HG03135 (cell line): Measurements from ENCODE around the gene ZNF444.
"Not testable (repeated sequence)": the region's sequence is repeated elsewhere in the genome, so short reads cannot be mapped to it uniquely, and the experiment has no call there.

Experiments
- ATAC-seq: cut with Tn5 transposase; IDR thresholded peaks from one replicate; pipeline ENCODE4 v1.9.1; 2021; ENCODE audit warnings: mild to moderate bottlenecking, moderate library complexity; ENCODE audit not compliant: unreplicated experiment

Gene ZNF444

DNA sequence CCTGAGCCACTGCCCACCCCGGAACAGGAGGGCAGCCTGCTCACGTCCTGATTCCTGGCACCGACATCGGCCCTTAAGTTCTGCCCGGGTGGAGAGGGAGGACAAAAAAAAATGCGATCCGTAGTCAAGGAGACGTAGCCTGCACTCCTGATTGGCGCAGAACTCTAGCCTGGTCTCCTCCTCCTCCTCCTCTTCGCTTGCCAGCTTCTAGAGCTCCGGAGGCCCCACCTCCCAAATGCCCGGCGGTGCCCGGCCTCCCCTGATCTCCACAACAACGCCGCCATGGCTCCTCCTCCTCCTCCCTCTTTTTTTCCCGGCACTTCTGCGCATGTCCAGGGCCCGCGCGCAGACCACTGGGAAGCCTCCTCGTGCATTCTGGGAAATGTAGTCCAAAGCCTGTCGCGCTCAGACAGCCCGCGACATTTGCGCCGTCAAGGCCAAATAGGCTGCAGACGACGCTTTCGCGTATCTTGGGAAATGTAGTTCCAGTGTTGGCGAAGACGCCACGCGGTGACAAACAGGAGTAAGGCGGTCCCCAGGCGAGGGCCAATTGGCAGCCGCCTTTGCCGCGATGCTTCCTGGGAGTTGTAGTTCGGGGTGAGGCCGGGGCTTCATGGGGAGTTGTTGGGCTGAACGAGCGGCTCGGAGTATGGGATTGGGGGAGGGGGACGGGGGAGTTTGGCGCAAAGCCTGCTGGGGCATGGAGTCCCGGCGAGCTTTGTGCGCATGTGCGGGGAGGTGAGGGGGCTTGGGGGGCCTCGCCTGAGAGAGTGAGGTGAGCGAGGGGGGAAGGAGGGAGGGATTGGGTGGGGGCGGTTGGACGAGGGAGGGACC is at the start of gene ZNF444:
ZNF444 (plus strand) TSS at position 705 of the 834 bp plus-strand sequence. CDS start 5,625 bp downstream, outside the sequence.
- ATAC-seq, result peak; percentile 93

DNA sequence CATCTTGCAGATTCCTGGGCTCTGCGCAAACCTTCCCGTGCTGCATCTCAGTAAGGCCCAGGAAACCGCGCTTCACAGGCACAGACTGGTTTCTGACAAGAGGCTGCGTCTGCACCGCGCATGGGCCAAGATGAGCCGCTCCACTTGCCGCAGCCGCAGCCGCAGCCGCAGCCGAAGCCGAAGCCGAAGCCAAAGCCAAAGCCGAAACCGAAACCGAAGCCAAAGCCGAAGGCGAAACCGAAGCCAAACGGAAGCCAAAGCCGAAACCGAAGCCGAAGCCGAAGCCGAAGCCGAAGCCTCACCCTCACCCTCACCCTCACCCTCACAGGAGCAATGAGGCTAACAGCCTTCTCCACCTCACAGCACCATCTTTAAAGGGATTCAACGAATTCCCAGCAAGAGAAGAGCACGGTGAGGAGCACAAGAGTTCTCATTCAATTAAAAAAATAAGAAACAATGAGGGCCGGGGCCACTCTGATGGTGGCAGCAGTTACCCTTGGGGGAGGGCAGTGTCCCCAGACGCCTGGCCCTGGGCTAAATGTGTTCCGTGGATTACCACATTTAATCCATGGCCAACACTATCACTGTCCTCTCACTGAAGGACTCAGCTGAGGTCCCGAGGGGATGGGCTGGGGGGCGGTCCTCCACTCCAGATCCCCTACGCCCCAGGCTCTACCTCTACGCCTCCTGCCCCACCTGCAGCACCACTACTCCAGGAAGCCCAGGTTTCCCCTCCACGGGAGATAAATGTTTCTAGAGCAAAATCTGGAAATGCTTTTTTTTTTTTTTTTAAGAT is 49.1 kb upstream of the ZNF444 start:
- ATAC-seq, result no peak

DNA sequence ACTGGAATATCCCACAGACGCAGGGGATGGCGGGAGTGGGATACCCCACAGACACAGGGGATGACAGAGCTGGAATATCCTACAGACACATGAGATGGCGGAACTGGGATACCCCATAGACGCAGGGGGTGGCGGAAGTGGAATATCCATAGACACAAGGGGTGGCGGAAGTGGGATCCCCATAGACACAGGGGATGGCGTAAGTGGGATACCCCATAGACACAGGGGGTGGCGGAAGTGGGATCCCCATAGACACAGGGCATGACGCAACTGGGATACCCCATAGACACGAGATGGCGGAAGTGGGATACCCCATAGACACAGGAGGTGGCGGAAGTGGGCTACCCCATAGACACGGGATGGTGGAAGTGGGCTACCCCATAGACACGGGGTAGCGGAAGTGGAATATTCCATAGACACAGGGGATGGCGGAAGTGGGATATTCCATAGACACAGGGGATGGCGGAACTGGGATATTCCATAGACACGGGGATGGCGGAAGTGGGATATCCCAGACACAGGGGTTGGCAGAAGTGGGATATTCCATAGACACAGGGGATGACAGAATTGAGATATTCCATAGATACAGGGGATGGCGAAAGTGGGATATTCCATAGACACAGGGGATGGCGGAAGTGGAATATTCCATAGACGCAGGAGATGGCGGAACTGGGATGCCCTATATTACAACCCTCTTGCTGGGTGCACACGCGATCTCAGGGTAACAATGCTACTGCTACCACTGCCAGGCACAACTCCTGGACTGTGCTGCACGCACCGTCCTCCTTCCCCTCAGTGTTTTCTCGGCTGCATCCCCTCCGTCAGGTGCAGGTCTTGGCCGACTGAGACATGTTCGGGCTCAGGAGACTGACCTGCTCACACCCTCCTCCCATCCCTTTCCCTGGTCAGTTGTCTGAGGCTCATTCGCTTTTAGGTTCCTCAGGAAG is 48.1 kb upstream of the ZNF444 start:
- ATAC-seq, result no peak

DNA sequence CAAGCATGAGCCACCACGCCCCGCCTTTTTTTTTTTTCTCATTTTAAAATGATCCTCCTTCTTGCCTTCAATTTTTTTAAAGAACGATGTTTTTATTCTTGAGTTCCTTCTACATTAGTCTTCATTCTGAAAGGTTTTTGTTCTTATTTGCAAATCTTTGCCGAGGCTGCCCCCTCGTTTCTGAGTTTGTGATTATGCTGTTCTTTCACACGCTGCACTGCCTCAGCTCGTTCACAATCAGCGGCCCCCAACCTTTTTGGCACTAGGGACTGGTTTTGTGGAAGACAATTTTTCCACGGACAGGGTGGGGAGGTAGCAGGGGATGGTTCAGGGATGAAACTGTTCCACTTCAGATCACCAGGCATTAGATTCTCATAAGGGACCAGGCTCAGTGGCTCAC is 46.6 kb upstream of the ZNF444 start:
- no peak for ATAC-seq

DNA sequence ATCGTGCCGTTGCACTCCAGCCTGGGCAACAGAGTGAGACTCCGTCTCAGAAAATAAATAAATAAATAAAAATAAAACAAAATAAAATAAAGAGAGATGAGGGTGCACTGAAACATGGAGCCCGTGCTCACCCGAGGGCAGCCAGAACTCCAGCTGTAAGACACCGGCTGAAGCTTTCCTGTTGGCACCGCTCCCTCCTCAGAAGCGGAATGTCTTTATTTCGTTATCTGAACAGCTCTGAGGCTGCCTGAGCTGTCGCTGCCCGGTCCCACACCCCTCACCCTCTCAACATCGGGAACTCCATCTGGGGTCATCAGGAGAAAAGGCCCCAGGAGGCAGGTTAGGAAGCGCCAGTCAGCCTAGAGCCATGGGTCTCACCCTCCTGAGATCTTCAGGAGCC is 44.4 kb upstream of the ZNF444 start:
- no peak for ATAC-seq

DNA sequence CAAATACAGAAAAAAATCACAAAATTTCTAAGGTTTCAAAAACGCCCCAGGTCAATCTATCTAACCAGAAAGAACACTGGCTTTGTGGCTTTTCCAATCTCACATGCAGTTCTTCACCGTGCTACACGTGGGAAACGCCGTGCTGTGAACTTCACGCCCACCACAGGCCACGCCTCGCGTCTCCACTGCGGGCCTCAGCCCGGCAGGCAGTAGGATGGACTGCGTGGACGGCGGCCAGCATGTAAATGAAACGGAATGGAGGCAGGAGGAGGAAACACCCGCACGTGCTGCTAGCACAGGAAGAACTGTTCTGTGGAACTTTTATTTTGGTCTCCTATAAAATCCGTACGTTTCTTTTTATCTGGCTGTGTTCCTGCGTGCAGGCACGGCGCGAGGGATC is 43.8 kb upstream of the ZNF444 start:
- ATAC-seq, result no peak

DNA sequence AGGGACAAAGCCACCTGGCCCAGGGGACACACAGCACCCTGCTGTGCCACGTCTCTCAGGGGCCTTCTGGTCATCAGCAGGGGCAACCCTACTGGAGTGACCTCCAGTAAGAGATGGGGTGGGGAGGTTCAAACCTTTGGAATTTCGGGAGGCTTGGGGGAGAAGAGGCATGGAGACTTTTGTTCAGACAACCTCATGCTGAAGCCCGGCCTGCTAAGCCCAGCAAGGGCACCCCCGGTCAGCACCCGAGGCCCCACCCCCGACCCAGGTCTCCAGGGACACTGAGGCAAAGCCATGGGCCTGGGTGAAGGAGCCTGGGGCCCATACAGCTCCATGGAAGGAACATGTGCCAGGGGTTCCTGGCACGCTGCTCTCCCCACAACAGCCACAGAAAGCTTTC is 43.3 kb upstream of the ZNF444 start:
- ATAC-seq, result no peak

DNA sequence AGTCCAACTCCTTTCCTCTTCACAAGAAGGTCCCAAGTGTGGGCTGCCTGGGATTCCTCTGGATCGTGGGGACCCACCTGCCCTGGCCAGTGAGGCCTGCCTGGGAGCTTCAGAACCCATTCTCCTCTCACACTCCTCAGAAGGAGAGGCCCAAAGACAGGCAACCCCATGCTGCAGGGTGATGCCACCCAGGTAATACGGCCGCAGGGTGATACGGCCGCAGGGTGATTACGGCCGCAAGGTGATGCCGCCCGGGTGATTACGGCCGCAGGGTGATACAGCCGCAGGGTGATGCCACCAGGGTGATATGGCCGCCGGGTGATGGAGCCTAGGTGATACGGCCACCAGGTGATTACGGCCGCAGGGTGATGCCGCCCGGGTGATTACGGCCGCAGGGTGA is 42.9 kb upstream of the ZNF444 start:
- not testable (repeated sequence) for ATAC-seq

DNA sequence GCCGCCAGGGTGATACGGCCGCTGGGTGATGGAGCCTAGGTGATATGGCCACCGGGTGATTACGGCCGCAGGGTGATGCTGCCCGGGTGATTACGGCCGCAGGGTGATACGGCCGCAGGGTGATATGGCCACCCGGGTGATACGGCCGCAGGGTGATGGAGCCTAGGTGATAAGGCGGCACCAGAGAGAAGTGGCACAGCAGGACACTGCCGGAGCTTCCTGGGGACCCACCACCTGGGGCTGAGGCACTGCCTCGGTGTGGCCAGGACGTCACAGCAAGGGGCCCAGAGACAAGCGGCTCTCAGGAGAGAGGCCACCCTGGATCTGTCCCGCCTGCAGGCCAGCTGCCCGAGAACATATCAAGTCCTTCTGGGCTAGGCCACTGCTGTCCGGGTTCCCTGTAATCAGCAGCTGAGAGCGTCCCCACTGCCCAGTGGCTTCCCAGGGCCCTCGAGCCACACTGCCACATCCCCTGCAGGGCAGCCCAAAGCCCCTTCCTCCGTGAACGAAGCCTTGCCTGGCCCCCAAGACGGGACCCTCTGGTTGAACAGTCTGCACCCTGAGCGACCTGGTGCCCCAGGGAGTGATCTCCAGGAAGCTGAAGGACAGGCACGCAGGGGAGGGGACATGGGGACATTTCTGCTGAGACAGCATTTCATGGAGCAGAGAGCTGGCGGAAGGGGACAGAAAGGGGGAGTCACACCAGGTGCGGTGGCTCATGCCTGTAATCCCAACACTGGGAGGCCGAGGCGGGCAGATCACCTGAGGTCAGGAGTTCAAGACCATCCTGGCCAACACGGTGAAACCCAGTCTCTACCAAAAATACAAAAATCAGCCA is 42.1 kb upstream of the ZNF444 start:
- no peak for ATAC-seq

DNA sequence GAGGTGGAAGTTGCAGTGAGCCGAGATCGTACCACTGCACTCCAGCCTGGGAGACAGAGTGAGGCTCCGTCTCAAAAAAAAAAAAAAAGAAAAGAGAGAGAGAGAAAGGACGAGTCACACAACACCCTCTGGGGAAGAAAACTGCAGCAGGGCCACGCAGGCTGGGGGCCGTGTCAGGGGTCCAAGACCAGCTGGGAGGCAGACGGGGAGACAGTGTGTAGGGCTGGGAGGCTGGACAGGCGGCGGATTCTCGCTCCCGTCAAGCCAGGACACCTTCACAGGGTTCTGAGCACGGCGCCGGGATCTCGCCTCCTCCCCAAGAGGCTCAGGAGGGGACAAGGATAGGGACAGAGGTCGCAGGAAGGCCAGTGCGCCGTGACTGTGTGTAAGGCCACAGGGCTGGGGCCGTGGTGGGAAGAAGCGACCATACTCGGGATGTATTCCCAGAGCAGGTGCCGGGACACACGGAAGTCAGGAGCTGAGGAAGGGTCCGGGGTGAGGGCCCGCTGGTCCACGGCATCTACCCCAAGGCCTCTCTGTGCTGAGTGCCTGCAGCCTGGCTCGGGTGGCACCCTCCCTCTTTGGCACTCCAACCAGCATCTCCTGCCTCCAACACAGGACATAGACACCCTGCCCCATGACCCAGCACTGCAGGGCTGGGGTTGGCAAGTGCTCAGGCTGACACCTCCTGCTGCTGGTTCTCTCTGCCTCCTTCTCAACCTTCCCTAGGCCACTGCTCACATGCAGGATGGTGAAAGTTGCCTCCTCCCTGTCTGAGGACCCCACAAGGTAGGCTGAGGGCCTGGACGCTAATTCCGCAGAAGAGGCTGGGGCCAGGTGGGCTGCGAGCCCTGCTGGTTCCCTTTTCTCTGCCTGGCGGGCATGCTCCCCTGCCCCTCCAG is 41.2 kb upstream of the ZNF444 start:
- no peak for ATAC-seq

DNA sequence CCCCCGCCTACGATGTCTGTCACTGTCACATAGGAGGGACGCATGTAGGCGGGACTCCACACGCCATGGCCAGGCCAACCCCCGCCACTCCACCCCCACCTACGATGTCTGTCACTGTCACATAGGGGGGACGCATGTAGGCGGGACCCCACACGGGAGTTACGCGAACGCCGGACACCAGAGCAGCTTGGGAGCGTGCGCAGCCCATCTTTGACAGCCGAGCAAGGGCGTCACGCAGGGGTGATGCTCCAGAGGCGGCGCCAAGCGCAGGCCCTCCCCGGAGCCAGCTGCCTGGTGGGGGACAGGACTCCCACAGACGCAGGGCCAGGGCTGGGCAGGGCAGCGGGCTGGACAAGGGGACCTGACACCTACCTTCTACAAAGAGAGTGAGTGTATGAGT is 40.0 kb upstream of the ZNF444 start:
- no peak for ATAC-seq

DNA sequence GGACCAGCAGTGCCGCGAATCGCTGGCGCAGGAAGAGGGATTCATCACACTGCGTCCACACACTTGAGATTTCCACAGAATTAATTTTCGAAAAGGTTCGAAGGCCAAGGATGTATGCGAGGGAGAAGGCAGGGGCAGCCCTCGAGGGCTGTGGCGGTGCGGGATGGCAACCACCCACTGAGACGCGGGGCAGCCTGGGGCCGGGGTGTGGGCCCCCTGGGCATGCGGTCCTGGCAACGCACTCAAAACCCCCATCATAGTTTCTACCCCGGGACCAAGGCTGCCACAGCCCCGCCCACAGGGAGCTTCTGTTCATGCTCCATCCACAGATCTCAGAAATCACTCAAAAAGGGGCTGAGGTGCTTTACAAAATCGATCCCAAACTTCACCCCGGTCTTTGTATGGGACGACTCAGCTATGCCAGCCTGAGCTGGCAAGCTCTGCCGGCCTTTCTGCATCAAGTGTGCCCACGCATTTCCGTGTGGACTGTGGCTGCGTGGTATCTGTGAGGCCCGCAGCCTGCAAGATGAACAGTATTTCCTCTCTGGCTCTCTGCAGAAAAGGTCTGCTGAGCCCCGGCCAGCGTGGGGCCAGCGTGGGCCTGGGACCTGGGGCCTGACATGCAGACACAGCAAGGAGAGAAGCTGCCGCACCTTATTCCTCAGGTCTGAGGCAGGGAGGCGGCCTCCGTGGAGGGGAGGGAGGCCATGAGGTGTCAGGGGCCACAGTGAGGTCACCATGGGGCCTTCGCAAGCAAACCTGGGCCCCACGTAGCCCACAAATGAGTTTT is 39.1 kb upstream of the ZNF444 start:
- no peak for ATAC-seq

DNA sequence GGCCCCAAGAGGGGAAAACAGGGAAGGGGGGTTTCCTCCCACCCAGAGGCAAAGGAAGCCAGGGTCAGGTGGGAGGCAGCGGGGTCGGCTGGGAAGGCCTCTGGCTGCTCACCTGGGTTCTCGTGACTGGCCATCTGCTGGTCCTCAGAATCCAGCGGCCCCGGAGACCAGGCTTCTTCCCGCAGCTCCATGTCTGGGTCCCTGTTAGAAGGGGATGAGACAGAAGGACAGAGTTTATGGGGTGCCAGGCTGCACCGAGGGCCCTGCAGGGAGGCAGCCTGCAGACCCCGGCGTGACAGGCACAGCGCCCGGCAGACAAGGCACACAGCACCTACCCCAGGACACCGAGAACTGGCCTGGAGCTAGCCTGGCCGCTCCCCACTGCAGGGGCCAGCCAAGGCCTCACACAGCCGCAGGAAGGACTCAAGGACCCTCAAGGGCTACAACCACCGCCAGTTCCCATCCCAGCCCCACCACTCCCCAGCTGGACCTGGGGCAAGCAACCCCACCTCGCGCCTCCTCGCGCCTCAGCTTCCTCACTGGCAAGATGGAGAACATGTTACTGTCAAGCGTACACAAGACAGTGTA is 38.0 kb upstream of the ZNF444 start:
- no peak for ATAC-seq

DNA sequence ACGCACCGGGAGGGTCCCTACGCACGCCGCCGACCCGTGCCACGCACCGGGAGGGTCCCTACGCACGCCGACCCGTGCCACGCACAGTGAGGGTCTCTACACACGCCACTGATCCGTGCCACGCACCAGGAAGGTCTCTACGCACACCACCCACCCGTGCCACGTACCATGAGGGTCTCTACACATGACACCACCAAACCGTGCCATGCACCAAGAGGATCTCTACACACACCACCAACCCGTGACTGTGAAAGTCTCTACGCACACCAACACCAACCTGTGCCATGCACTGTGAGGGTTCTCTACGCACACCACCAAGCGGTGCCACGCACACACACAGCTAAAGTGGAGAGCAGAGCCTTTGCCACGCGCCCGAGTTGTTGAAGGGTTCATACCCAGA is 36.7 kb upstream of the ZNF444 start:
- ATAC-seq, result no peak

DNA sequence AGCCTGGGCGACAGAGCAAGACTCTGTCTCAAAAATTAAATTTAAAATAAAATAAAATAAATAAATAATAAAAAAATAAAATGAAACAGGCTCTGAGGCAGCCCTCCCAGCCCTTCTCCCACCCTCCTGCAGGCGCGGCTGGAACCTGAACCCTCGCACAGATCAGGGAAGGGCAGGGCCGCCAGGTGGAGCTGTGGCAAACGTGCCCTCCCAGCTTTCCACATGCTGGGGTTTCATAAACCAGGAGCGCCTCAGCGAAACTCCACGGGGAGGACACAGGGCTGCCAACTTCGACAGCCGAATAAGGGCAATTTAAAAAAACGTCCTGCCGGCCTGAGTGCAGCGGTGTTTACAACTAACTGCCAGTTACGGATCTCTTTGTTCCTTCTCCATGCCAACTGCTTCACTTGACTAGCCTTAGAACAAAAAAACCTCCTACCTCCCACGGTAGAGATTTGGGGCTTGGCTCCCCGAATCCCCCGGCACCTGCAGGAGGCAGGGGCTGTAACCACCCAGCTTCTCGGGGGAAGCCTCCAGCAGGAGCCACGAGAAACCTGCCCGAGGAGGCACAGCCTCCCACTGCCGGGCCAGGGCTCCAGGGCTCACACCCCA is 35.9 kb upstream of the ZNF444 start:
- no peak for ATAC-seq

DNA sequence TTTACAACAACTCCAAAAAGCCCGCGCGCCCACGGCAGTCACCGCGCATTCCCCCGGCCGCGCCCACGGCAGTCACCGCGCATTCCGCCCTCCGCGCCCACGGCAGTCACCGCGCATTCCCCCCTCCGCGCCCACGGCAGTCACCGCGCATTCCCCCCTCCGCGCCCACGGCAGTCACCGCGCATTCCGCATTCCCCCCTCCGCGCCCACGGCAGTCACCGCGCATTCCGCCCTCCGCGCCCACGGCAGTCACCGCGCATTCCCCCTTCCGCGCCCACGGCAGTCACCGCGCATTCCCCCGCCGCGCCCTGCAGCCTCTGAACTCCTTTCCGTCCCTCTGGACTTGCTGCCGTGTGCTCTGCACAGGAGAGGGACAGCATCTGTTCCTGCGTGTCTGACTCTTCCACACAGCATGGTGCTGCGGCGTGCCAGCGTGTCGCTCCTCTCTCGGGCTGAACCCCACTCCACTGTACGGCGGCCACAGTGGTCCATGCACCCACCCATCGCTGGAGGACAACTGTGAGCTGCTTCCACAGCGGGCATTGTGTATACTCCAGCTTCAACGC is 35.2 kb upstream of the ZNF444 start:
- not testable (repeated sequence) for ATAC-seq

DNA sequence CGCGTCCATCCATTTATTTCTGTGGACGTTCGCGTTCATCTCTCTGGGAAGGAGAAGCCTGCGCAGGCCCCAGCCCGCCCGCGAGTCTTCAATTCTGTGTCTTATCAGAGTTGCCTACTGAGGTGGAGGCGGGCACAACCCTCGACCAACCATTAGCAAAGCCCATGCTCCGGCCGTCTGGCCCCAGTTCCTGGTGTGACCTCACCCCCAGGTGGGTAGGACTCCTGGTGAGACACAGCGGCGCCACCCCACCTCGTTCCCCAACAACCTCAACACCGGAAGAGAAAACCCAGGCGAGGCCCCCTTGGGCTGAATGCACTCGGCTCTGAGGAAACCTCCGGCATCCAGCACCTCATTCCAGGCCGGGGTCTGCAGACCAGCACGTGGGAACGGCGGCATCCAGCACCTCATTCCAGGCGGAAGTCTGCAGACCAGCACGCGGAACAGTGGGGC is 34.7 kb upstream of the ZNF444 start:
- no peak for ATAC-seq
